Measurements from ENCODE around the gene NUP93.

DNA sequence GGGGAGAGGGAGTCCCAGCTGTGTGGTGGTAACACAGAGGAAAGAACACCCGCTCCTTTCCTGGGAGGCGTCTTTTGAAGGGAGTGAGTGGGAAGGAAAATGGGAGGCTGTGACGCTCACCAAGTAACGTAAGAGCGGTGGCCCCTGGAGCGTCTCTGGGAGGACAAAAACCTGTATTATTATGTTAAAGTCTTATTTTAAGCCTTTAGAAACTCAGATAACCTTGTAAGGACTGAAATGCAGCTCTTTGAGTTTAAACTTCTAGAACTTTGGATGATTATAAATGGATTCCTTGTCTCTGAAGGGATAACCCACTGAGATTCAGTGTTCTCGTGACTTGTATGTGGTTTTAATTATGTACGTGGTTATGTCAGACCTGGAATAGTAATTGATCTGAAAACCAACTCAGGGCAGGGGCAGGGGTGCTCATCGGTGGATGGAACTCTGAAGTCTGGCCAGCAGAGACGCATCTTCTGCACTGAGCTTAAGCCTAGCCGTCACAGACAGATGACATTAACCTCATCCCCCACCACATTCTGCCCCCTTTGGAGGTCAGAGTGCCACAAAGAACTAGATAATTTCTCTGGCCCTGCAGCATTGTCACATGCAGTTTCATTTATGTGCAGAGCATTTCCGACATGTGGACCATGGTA, 93.3 kb downstream of the NUP93 start:
- no peak for TF ChIP-seq EZH2 (IDR thresholded peaks at IDR 0.05; ENCODE audit: low read depth, low read length, severe bottlenecking)
- TF ChIP-seq, protein P1, sequence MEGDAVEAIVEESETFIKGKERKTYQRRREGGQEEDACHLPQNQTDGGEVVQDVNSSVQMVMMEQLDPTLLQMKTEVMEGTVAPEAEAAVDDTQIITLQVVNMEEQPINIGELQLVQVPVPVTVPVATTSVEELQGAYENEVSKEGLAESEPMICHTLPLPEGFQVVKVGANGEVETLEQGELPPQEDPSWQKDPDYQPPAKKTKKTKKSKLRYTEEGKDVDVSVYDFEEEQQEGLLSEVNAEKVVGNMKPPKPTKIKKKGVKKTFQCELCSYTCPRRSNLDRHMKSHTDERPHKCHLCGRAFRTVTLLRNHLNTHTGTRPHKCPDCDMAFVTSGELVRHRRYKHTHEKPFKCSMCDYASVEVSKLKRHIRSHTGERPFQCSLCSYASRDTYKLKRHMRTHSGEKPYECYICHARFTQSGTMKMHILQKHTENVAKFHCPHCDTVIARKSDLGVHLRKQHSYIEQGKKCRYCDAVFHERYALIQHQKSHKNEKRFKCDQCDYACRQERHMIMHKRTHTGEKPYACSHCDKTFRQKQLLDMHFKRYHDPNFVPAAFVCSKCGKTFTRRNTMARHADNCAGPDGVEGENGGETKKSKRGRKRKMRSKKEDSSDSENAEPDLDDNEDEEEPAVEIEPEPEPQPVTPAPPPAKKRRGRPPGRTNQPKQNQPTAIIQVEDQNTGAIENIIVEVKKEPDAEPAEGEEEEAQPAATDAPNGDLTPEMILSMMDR (IDR thresholded peaks at IDR 0.05; ENCODE audit: control extremely low read depth in 1 of 3, insufficient read depth in 1 of 3, low read depth in 1 of 3, low read length in 3 of 3) = no peak
- no peak for TF ChIP-seq EP300 (IDR thresholded peaks at IDR 0.05; ENCODE audit: borderline replicate concordance in 1 of 2, low read depth in 2 of 2, low read length in 2 of 2)
- no peak for TF ChIP-seq POLR2A (IDR thresholded peaks at IDR 0.05; ENCODE audit: control extremely low read depth in 1 of 2, low read depth in 2 of 2, low read length in 2 of 2)
- TF ChIP-seq CEBPB (IDR thresholded peaks at IDR 0.05; ENCODE audit: low read depth, low read length) = no peak
- TF ChIP-seq PHF8 (conservative IDR thresholded peaks at IDR 0.05; ENCODE audit: low read depth, low read length) = no peak
- TF ChIP-seq RNF2 (IDR thresholded peaks at IDR 0.05; ENCODE audit: borderline replicate concordance, low read depth, low read length, missing control alignments, poor library complexity, severe bottlenecking) = no peak
- TF ChIP-seq TBP (IDR thresholded peaks at IDR 0.05; ENCODE audit: low read depth, low read length) = no peak

All from H1 (cell line).